ENCODE data around the gene MAJIN. TPM values are rescaled to one million over a fixed set of nuclear protein-coding genes. Genes with fewer than 3 reads are reported as not detected.
"Not testable (repeated sequence)": the region's sequence is repeated elsewhere in the genome, so short reads cannot be mapped to it uniquely, and the experiment has no call there.

MAJIN gene
- total RNA-seq, 2 donors from 2014 or later, result not detected

- ATAC-seq (ENCODE audit: insufficient number of reproducible peaks, low FRiP score, low read depth) (no peak), DNase-seq (ENCODE audit: low spot score) (no peak)
- peaks cover 1 to 3% of the 10 kb centered on the region in 2 donors for H3K4me1 ChIP-seq (ENCODE audit: control insufficient read depth in 1 of 2, low read depth in 2 of 2)
- H3K36me3 ChIP-seq, result no peaks in the 10 kb centered on the region
- no peaks in the 10 kb centered on the region for H3K27me3 ChIP-seq (replicated peaks; ENCODE audit: insufficient read depth)
- H3K27ac ChIP-seq, result no peak overlapping the region
- H3K4me3 ChIP-seq, result no peak overlapping the region
- H3K9me3 ChIP-seq, result no peaks in the 10 kb centered on the region
- TF ChIP-seq, protein P1, sequence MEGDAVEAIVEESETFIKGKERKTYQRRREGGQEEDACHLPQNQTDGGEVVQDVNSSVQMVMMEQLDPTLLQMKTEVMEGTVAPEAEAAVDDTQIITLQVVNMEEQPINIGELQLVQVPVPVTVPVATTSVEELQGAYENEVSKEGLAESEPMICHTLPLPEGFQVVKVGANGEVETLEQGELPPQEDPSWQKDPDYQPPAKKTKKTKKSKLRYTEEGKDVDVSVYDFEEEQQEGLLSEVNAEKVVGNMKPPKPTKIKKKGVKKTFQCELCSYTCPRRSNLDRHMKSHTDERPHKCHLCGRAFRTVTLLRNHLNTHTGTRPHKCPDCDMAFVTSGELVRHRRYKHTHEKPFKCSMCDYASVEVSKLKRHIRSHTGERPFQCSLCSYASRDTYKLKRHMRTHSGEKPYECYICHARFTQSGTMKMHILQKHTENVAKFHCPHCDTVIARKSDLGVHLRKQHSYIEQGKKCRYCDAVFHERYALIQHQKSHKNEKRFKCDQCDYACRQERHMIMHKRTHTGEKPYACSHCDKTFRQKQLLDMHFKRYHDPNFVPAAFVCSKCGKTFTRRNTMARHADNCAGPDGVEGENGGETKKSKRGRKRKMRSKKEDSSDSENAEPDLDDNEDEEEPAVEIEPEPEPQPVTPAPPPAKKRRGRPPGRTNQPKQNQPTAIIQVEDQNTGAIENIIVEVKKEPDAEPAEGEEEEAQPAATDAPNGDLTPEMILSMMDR (IDR thresholded peaks at IDR 0.05), result no peak
These were observed 36.1 kb upstream of the MAJIN start for GRCh38 chr11:65008016-65008415.

DNA sequence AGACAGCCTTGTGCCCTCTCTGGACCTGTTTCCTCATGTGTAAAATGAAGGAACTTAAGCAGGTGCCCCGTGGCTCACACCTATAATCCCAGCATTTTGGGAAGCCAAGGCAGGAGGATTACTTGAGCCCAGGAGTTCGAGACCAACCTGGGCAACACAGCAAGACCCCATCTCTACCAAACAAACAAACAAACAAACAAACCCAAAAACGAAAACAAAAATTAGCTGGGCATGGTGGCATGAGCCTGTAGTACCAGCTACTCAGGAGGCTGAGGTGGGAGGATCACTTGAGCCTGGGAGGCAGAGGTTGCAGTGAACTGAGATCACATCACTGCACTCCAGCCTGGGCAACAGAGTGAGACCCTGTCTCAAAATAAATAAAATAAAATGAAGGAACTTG is 32.1 kb upstream of the MAJIN start:
- H3K9me3 ChIP-seq; H3K27ac ChIP-seq; ATAC-seq (ENCODE audit: insufficient number of reproducible peaks, low FRiP score, low read depth); H3K4me1 ChIP-seq (ENCODE audit: control insufficient read depth in 1 of 2, low read depth in 2 of 2); H3K27me3 ChIP-seq (replicated peaks; ENCODE audit: insufficient read depth); H3K36me3 ChIP-seq; H3K4me3 ChIP-seq; DNase-seq (ENCODE audit: low spot score): not testable (repeated sequence)

GRCh38 chr11:65003282-65003681 is 31.4 kb upstream of the MAJIN start:
- Histone ChIP-seq H3K9me3 (no peaks in the 10 kb centered on the region), H3K27me3 (replicated peaks; ENCODE audit: insufficient read depth) (no peaks in the 10 kb centered on the region), H3K27ac (no peak overlapping the region), H3K36me3 (no peaks in the 10 kb centered on the region), H3K4me1 (ENCODE audit: control insufficient read depth in 1 of 2, low read depth in 2 of 2) (no peaks in the 10 kb centered on the region), H3K4me3 (no peak overlapping the region)
- DNase-seq (ENCODE audit: low spot score) (no peak), ATAC-seq (ENCODE audit: insufficient number of reproducible peaks, low FRiP score, low read depth) (no peak)
- TF ChIP-seq, protein P1 (IDR thresholded peaks at IDR 0.05), result no peak

- TF ChIP-seq, protein P1 (IDR thresholded peaks at IDR 0.05), result no peak
- no peak for ATAC-seq (ENCODE audit: insufficient number of reproducible peaks, low FRiP score, low read depth)
These were observed 30.8 kb upstream of the MAJIN start for GRCh38 chr11:65002706-65003105.

GRCh38 chr11:64999478-64999877 is 27.6 kb upstream of the MAJIN start:
- DNase-seq (ENCODE audit: low spot score) (no peak), ATAC-seq (ENCODE audit: insufficient number of reproducible peaks, low FRiP score, low read depth) (no peak)
- H3K4me3 ChIP-seq, result no peak overlapping the region
- TF ChIP-seq, protein P1 (IDR thresholded peaks at IDR 0.05), result no peak
- peaks cover 5 to 13% of the 10 kb centered on the region in 2 donors for H3K4me1 ChIP-seq (ENCODE audit: control insufficient read depth in 1 of 2, low read depth in 2 of 2)
- no peaks in the 10 kb centered on the region for H3K27me3 ChIP-seq (replicated peaks; ENCODE audit: insufficient read depth)
- H3K36me3 ChIP-seq, result no peaks in the 10 kb centered on the region
- H3K27ac ChIP-seq, result no peak overlapping the region
- no peaks in the 10 kb centered on the region for H3K9me3 ChIP-seq

More at GRCh38 chr11:65002706-65003105, 30.8 kb upstream of the MAJIN start:
- Histone ChIP-seq H3K36me3 (no peaks in the 10 kb centered on the region), H3K4me1 (ENCODE audit: control insufficient read depth in 1 of 2, low read depth in 2 of 2) (no peaks in the 10 kb centered on the region), H3K9me3 (no peaks in the 10 kb centered on the region), H3K27me3 (replicated peaks; ENCODE audit: insufficient read depth) (no peaks in the 10 kb centered on the region), H3K27ac (no peak overlapping the region), H3K4me3 (no peak overlapping the region)
- DNase-seq (ENCODE audit: low spot score), result no peak

Data from thoracic aorta (tissue), 2 donors.